OCI-M1 (cell line): ENCODE data around the gene SMYD5.

Source experiments
- DNase-seq: peaks from one replicate; lab custom pipeline; 2025; lab: John Stamatoyannopoulos, UW

Gene SMYD5

GRCh38 chr2:73238976-73239375, 24.9 kb downstream of the SMYD5 start:
- DNase-seq = no peak

GRCh38 chr2:73239776-73240175, 25.7 kb downstream of the SMYD5 start:
- DNase-seq = no peak

GRCh38 chr2:73243884-73244570, 30.0 kb downstream of the SMYD5 start:
- DNase-seq = peak; percentile 15

GRCh38 chr2:73244580-73244979, 30.5 kb downstream of the SMYD5 start:
- DNase-seq = no peak

- no peak for DNase-seq
Measured at GRCh38 chr2:73246850-73247249, 32.8 kb downstream of the SMYD5 start.

GRCh38 chr2:73249636-73250035, 35.6 kb downstream of the SMYD5 start:
- no peak for DNase-seq

GRCh38 chr2:73250872-73251846, 37.1 kb downstream of the SMYD5 start:
- no peak for DNase-seq

GRCh38 chr2:73252238-73253027, 38.4 kb downstream of the SMYD5 start:
- no peak for DNase-seq

GRCh38 chr2:73253400-73253799, 39.4 kb downstream of the SMYD5 start:
- peak; percentile 40 for DNase-seq

GRCh38 chr2:73253901-73254300, 39.9 kb downstream of the SMYD5 start:
- peak; percentile 76 for DNase-seq

GRCh38 chr2:73254343-73255006, 40.4 kb downstream of the SMYD5 start:
- no peak for DNase-seq

- DNase-seq = no peak
Measured at GRCh38 chr2:73255007-73255644, 41.1 kb downstream of the SMYD5 start.

GRCh38 chr2:73255907-73256617, 42.0 kb downstream of the SMYD5 start:
- DNase-seq = no peak

GRCh38 chr2:73256618-73256922, 42.5 kb downstream of the SMYD5 start:
- no peak for DNase-seq

- DNase-seq = no peak
Measured at GRCh38 chr2:73257021-73257420, 43.0 kb downstream of the SMYD5 start.

GRCh38 chr2:73257425-73258125, 43.5 kb downstream of the SMYD5 start:
- peak; percentile 17 for DNase-seq

GRCh38 chr2:73258186-73258912, 44.3 kb downstream of the SMYD5 start:
- no peak for DNase-seq

- no peak for DNase-seq
Measured at GRCh38 chr2:73258913-73259215, 44.8 kb downstream of the SMYD5 start.

GRCh38 chr2:73259276-73259675, 45.2 kb downstream of the SMYD5 start:
- no peak for DNase-seq
